GM19372 (cell line): Measurements from ENCODE around the gene SLC30A2.
"Not testable (repeated sequence)": the region's sequence is repeated elsewhere in the genome, so short reads cannot be mapped to it uniquely, and the experiment has no call there.

ENCODE experiments used
- ATAC-seq: cut with Tn5 transposase; IDR thresholded peaks from one replicate; pipeline ENCODE4 v1.9.1; 2021; ENCODE audit warnings: mild to moderate bottlenecking, low read depth, moderate library complexity; ENCODE audit not compliant: unreplicated experiment

SLC30A2 gene

GRCh38 chr1:26045722-26046245 lies at the start of gene SLC30A2:
TSS of gene SLC30A2 (minus strand) at chr1:26046118. CDS start at chr1:26045896, 222 bp downstream.
- ATAC-seq, result no peak

GRCh38 chr1:26094677-26095383 lies 48.9 kb upstream of the SLC30A2 start:
- ATAC-seq, result no peak

- no peak for ATAC-seq
Observed at GRCh38 chr1:26094076-26094669, 48.3 kb upstream of the SLC30A2 start.

- ATAC-seq, result not testable (repeated sequence)
Observed at GRCh38 chr1:26093569-26093968, 47.7 kb upstream of the SLC30A2 start.

GRCh38 chr1:26092422-26092821 lies 46.5 kb upstream of the SLC30A2 start:
- no peak for ATAC-seq

- no peak for ATAC-seq
Observed at GRCh38 chr1:26090893-26091292, 45.0 kb upstream of the SLC30A2 start.

GRCh38 chr1:26089125-26089524 lies 43.2 kb upstream of the SLC30A2 start:
- ATAC-seq, result no peak

- no peak for ATAC-seq
Observed at GRCh38 chr1:26084844-26085243, 38.9 kb upstream of the SLC30A2 start.

GRCh38 chr1:26084091-26084561 lies 38.2 kb upstream of the SLC30A2 start:
- ATAC-seq, result no peak

- no peak for ATAC-seq
Observed at GRCh38 chr1:26083208-26083607, 37.3 kb upstream of the SLC30A2 start.

- no peak for ATAC-seq
Observed at GRCh38 chr1:26082020-26082350, 36.1 kb upstream of the SLC30A2 start.

GRCh38 chr1:26081267-26082019 lies 35.5 kb upstream of the SLC30A2 start:
- ATAC-seq, result no peak

- ATAC-seq, result no peak
Observed at GRCh38 chr1:26079960-26080814, 34.3 kb upstream of the SLC30A2 start.

GRCh38 chr1:26079178-26079563 lies 33.3 kb upstream of the SLC30A2 start:
- ATAC-seq, result no peak

GRCh38 chr1:26078286-26079177 lies 32.6 kb upstream of the SLC30A2 start:
- no peak for ATAC-seq

GRCh38 chr1:26077524-26077923 lies 31.6 kb upstream of the SLC30A2 start:
- no peak for ATAC-seq

- ATAC-seq, result no peak
Observed at GRCh38 chr1:26075421-26076144, 29.7 kb upstream of the SLC30A2 start.

- no peak for ATAC-seq
Observed at GRCh38 chr1:26072305-26072704, 26.4 kb upstream of the SLC30A2 start.

- no peak for ATAC-seq
Observed at GRCh38 chr1:26070963-26071342, 25.0 kb upstream of the SLC30A2 start.
